ENCODE measurements around the gene NXN.
"Not testable (repeated sequence)": the region's sequence is repeated elsewhere in the genome, so short reads cannot be mapped to it uniquely, and the experiment has no call there.

The NXN gene

DNA sequence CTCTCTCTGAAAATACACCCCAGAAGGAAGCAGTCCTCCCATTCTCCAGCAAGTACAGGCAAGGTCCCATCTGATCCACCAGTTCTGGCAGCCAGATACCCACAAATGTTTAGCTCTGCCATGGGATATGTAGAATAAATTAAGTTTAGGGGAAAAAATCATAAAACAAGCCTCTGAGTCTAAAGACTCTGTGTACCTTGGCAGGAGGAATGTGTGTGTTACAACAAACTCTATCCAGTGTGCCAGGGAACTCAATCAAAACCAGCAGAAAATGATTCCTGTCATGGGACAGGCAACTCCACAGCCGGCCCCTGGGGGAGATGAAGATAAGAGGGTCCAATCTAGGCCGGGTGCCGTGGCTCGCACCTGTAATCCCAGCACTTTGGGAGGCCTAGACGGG is 124.0 kb downstream of the NXN start:
- no peak for DNase-seq

GRCh38 chr17:852850-853249 is 126.7 kb downstream of the NXN start:
- not testable (repeated sequence) for DNase-seq

DNA sequence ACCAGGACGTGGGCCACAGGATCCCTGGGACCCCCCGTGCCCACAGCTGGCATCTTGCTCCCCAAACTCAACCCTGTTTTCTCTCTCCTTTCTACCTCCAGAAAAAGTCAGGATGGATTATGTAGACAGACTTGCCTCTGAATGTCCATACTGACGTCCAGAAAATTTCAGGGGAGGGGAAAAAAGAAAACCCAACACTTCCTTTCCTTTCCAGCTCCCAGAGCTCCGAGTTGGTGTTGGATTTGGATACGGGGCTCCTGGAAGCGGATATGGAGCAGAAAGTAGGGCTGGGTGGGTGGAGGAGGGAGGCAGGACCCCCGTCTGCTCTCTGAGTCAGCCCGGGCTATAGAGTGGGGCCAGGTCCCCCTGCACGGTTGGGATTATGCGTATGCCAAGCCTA is 127.2 kb downstream of the NXN start:
- no peak for DNase-seq

DNA sequence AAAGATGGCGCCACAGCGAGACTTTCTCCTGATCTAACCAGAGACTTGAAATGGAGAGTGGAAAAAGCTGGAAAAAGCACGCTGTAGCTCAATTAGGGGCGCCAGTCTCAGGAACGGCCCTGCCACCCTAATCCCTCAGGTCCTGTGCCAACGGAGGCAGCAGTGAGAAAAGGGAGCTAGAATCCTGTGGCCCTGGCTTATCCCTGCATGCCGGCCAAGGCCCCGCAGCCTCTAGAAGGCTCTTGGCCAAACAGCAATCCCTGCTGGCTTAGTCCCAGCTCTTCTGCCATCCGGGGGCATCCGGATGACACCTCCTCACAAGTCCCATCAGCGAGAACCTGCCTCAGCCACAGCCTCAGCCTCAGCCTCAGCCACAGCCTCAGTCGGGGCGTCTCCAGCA is 127.7 kb downstream of the NXN start:
- no peak for DNase-seq

DNA sequence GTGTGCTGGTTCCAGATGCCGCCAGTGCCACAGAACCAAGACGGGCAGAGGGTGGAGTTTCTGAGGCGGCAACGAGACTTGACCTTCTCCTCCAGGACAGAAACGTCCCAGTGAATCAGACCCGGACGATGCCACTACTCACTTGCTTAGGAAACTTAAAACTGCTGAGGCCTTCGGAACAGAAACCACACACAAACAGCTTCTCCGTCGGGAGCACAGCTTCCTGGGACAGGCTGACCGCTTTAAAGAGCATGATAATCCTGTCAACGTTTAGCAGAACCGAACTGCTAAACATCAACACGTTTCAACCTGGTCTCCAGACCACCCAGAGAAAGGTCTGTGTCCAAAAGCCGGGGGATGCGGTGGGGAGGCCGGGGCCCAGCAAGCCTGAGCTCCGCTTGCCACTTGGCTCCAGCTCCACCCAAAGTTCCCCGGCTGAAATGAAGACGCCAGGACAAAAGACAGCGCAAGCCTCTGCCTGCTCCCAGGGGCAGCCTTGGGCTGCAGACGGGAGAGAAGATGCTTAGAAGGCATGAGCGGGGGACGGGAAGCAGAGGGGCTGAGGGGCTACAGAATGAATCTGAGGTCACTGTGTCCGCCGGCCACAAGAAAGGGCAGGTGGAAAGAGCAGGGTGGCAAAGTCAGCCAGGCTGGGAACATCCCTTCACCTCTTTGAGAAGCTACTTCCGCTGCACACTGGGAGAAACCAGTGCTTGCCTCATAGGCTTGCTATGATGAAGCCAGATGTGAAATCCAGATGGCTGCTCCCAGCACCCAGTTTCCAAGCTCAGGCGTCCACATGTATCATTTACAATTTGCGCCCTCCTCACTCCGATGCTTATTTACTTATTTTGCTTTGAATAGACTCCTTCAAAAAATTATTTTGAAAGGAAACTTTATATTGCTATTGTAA is 128.5 kb downstream of the NXN start:
- DNase-seq: no peak

DNA sequence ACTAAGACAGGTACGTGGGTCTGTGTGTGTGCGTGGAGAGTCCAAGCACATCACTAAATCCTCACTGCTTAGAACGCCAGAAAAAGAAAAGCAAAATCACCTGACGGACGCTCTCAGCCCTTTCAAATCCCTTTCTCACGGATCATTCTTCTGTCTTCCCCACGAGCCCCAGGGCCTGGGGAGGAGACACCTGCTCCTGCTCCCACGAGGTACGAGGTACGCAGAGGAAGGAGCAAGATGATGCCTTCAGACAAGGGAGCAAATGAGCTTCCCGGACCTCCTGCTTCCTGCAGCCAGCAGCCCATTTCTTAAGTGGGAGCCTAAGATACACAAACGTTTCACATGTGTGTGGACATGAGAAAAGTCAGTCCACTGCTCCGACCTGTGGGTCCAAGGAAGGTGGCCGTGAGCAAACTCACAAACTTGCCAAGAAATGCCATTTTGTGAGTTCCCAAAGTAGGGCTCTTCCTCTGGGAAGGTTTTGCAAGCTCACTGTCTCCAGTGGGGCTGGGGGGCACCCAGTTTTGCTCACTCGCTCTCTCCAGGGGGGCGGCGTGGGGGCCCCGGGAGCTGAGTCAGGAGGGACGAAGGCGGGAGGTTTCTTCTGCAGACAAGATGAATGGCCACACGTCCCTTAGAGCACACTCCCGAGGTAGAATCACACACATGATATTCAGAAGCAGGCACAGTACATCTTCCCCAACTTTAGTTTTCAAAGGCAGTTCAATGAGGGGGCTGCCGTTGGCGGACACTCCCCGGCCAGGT is 129.3 kb downstream of the NXN start:
- DNase-seq: no peak

DNA sequence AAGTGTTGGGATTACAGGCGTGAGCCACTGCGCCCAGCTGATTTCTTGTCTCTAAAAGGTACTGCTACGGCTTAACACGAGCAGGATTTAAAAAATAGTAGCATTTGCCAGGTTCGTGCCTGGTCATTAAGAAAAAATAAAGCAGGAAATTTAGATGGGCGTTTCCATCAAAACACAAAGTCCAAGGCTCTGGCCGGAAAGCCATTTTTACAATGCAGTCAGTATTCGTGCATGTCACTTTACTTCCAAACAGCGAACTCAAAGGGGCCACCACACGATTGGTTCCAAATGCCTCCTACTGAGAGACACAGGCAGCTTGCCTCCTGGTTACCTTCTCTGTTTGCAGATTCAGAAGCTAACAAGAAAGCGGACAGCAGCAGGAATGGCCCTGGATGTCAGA is 131.2 kb downstream of the NXN start:
- DNase-seq: no peak

DNA sequence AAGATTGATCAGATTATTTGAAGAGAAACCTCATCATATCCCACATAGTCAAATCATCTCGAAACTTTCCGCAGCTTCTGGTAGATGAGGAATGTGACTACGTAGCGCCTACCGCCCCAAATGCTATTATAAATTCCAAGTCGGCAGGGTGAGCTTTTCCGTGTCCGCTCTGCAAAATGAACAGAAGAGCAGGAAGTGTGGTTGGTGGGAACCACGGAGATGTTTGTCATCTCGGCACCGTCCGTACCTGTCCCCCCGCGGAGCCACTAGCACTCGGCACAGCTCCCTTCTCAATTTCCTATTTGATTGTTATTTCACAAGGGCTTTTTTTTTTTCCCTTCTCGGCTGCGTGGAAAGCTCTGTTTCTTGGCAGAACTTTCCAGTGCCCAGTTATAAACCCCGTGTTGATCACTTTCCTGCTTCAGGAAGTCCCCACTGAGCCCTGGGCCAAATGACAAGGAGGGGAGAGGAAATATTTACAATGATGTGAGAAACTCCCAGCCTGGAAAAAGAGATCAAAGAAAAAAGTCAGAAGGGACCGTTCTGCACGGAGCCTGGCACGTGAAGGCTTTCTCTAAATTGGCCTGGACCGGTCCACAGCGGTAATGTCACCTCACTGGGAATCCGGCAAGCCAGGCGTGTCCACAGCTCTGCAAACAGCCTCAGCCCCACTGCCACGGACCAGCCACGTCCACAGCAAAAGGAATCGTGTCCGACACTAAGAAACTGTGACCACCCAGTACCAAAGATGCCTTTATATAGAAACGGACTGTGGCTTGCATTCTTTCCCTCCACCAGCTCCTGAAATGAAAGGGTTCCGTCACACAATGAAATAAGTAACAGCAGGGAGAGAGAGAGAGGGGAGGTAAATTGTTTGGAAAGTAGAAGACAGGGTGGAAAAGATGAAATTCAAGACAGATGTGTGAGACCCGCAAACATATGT is 132.4 kb downstream of the NXN start:
- no peak for DNase-seq

GRCh38 chr17:841313-841712 is 138.3 kb downstream of the NXN start:
- no peak for DNase-seq

DNA sequence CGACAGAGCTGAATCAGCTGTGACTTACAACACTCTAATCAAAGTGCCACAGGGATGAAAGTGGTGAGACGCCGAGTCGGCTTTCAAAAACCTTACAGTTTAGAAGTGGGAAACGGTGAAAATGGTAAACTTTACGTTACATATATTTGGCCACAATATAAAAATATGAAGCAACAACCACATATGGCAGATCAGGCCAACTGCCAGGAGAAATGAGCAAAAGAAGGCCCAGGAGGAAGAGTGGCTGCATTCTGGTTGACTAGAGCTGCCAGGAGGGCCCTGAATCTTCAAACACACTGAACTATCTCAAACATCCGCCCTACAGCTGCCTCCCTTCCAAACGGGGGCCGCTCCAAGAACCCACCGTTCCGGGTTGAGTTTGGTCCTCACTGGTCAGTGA is 141.1 kb downstream of the NXN start:
- DNase-seq: no peak

GRCh38 chr17:836151-836550 is 143.4 kb downstream of the NXN start:
- no peak for DNase-seq

- not testable (repeated sequence) for DNase-seq
Observed at GRCh38 chr17:835721-836120, 143.9 kb downstream of the NXN start.

DNA sequence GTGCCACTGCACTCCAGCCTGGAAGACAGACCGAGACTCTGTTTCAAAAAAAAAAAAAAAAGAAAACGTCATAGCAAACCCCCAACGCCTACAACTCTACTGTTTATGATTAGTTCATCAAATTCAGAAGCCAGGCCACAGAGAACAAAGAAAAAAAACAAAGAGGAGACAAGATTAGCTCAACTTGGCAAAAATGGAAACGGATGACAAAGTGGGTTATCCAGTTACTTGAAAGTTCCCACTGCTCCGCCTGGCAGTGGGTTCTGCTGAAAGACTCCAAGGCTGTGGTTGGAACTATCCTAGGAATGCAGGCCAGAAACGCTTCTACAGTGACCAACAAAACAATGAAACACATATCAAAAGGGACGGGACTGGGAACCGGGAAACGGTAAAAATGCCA is 144.3 kb downstream of the NXN start:
- no peak for DNase-seq

- no peak for DNase-seq
Observed at GRCh38 chr17:834136-834535, 145.4 kb downstream of the NXN start.

- DNase-seq: no peak
Observed at GRCh38 chr17:830950-831349, 148.6 kb downstream of the NXN start.

GRCh38 chr17:830381-830780 is 149.2 kb downstream of the NXN start:
- DNase-seq: no peak

GRCh38 chr17:829614-830013 is 150.0 kb downstream of the NXN start:
- not testable (repeated sequence) for DNase-seq

DNA sequence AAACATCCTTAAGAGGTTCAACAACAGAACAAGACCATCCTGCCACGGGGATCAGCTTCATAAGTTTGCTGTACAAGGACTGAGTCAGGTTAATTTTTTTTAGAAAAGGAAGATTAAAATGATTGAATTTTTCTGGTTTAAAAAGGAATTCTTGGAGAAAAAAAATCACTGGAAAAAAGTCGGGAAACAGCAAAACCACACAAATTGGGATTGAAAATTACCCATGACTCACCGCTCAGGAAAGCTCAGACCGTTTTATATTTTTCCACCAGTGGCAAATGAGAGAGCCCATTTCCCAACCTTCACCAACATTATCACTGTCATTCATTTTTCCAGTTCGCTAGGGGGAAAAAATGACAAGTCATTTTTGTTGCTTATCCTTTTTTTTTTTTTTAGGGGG is 150.8 kb downstream of the NXN start:
- DNase-seq: no peak

DNA sequence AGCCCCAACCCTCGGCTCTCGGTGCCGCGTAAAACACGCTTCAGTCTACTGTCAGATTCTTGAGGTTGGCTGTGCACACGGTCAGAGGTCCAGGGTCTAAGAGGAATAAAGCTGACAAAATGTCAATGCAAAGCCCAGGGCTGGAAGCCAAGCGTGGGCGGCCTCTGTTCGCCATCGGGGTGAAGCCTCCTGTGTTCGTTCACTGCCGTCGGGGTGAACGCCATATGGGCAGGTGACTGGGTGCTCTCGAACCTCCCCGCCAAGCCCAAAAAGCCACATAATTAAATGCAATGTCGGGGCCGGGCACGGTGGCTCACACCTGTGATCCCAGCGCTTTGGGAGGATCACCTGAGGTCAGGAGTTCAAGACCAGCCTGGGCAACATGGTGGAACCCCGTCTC is 152.8 kb downstream of the NXN start:
- DNase-seq: no peak

- no peak for DNase-seq
Observed at GRCh38 chr17:825216-825615, 154.4 kb downstream of the NXN start.

DNA sequence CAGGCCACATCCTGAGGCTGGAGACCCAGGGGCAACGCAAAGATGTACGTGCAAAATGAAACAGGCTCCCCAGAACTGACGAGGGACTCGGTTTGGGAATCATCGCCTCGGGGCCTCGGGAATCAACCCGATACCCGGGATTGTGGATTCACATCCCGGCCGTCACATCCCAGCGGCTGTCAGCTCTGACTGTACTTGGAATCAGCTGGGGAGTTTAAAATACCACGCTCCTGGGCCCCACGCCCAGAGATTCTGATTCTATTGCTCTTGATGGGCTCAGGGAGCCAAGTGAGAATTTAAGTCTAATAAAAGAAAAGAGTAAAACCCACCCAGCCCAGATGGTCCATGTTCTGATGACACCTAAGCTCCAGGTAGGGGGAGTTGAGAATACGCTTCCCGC is 155.2 kb downstream of the NXN start:
- DNase-seq: no peak

DNA sequence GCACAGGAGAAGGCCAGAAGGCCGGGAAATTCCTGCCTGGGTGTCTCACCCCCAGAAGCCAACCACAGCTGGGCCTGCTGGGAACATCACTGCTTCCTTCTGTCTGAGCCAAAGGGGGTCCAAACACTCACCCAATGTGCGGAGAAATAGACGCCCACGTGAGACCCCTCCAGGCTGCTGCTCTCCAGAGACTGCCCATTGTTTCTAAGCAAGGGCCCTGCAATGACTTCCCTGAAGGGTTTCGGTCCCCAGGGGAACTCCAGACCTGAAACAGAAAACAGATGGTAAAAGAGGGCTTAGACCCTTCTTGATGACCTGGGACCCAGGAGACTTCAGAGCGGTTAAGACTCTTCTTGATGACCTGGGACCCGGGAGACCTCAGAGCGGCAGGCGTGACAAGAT is 156.1 kb downstream of the NXN start:
- DNase-seq: no peak

- no peak for DNase-seq
Observed at GRCh38 chr17:819251-819650, 160.3 kb downstream of the NXN start.
